NCI-H446 (cell line): ENCODE results near the gene SLC48A1.

Source experiments
- DNase-seq, 2 experiments: peaks; one replicate each; lab custom pipeline; 2025; lab: John Stamatoyannopoulos, UW

Gene SLC48A1

GRCh38 chr12:47744005-47744651, 28.9 kb upstream of the SLC48A1 start:
- no peak for DNase-seq

GRCh38 chr12:47744778-47745436, 28.1 kb upstream of the SLC48A1 start:
- no peak for DNase-seq

GRCh38 chr12:47745485-47746041, 27.5 kb upstream of the SLC48A1 start:
- DNase-seq: no peak

GRCh38 chr12:47746073-47746472, 27.0 kb upstream of the SLC48A1 start:
- DNase-seq: no peak

- DNase-seq: no peak
Measured at GRCh38 chr12:47746523-47746922, 26.5 kb upstream of the SLC48A1 start.

- DNase-seq: no peak
Measured at GRCh38 chr12:47747126-47747525, 25.9 kb upstream of the SLC48A1 start.

GRCh38 chr12:47747596-47748506, 25.2 kb upstream of the SLC48A1 start:
- no peak for DNase-seq

- no peak for DNase-seq
Measured at GRCh38 chr12:47748507-47748828, 24.6 kb upstream of the SLC48A1 start.

- DNase-seq: no peak
Measured at GRCh38 chr12:47748899-47749298, 24.1 kb upstream of the SLC48A1 start.

GRCh38 chr12:47750229-47750798, 22.7 kb upstream of the SLC48A1 start:
- DNase-seq: no peak

GRCh38 chr12:47750916-47751470, 22.0 kb upstream of the SLC48A1 start:
- DNase-seq: no peak

GRCh38 chr12:47751561-47751960, 21.5 kb upstream of the SLC48A1 start:
- no peak for DNase-seq

- no peak for DNase-seq
Measured at GRCh38 chr12:47752121-47752520, 20.9 kb upstream of the SLC48A1 start.

GRCh38 chr12:47752552-47752951, 20.5 kb upstream of the SLC48A1 start:
- DNase-seq: no peak

- no peak for DNase-seq
Measured at GRCh38 chr12:47753021-47754001, 19.7 kb upstream of the SLC48A1 start.

GRCh38 chr12:47754126-47754525, 18.9 kb upstream of the SLC48A1 start:
- DNase-seq: no peak

- DNase-seq: no peak
Measured at GRCh38 chr12:47754881-47755280, 18.2 kb upstream of the SLC48A1 start.

GRCh38 chr12:47755655-47756562, 17.1 kb upstream of the SLC48A1 start:
- DNase-seq: no peak

GRCh38 chr12:47757364-47757839, 15.6 kb upstream of the SLC48A1 start:
- no peak for DNase-seq
